Tibial artery (tissue), 4 donors: ENCODE data around the gene TMPRSS3.

ENCODE experiments used
- DNase-seq, 2 donors: peaks; one replicate each; pipeline ENCODE4 v3.0.0-alpha.2; 2019
- H3K27ac ChIP-seq, 2 donors: fragments of 200-600 bp; sonication (generic) in 1 of 2; 1 replicate in 1 of 2; 2 replicates in 1 of 2; pipeline ENCODE4 v1.5.1; 2018 to 2019; ENCODE audit warnings: mild to moderate bottlenecking in 1 of 2
- H3K27me3 ChIP-seq, 2 donors: fragments of 200-600 bp; sonication (generic) in 1 of 2; one replicate each; pipeline versions ENCODE4 v1.5.1 to v1.6.0; 2016 to 2019
- H3K36me3 ChIP-seq, 3 donors: fragments of 200-600 bp; sonication (generic) in 2 of 3; one replicate each; pipeline ENCODE4 v1.5.1; 2016 to 2019; ENCODE audit warnings: mild to moderate bottlenecking in 2 of 3
- H3K4me1 ChIP-seq, 4 donors: fragments of 200-600 bp; sonication (generic) in 2 of 4; 1 replicate in 3 of 4; 2 replicates in 1 of 4; pipeline ENCODE4 v1.5.1; 2016 to 2019
- H3K4me3 ChIP-seq, 2 donors: fragments of 200-600 bp; sonication (generic) in 1 of 2; 1 replicate in 1 of 2; 2 replicates in 1 of 2; pipeline ENCODE4 v1.5.1; 2018 to 2019; ENCODE audit warnings: mild to moderate bottlenecking in 2 of 2
- H3K9me3 ChIP-seq, 3 donors: fragments of 200-600 bp; sonication (generic) in 1 of 3; one replicate each; pipeline ENCODE4 v1.5.1; 2016 to 2019
- intact Hi-C: fragments of 100-400 bp; cut with DNase I; formaldehyde crosslinking; loops from one replicate; pipeline ENCODE4 v1.15.0; 2023; ENCODE audit warnings: low total_unique reads
- TF ChIP-seq, protein P1 (sequence below), 2 experiments: fragments of 200-600 bp in 1 of 2; fragments of 450-650 bp in 1 of 2; IDR thresholded peaks; one replicate each; pipeline ENCODE4 v1.5.1; 2017 to 2019; ENCODE audit warnings: antibody characterized with exemption in 2 of 2, mild to moderate bottlenecking in 1 of 2, moderate library complexity in 1 of 2

The TMPRSS3 gene

DNA sequence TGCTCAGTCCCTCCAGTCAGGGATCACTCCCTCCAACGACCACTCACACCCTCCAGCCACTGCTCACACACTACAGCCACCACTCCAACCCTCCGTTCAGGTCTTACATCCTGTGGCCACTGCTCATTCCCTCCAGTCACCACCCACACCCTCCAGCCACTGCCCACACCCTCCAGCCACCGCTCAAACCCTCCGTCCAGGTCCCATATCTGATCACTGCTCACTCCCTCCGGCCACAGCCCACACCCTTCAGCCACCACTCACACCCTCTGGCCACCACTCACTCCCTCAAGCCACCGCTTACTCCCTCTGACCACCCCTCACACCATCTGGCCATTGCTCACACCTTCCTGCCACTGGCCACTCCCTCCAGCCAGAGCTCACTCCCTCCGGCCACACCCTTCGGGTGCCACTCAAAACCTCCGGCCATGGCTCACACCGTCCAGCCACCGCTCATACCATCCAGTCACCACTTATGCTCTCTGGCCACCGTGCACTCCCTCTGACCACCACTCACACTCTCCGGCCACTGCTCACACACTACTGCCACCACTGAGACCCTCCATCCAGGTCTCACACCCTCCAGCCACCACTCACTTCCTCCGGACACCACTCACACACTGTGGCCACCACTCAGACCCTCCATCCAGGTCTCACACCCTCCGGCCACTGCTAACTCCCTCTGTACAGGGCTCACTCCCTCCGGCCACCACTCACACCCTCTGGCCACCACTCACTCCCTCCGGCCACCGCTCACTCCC, 24.8 kb downstream of the TMPRSS3 start:
- no peak overlapping the region for H3K27ac ChIP-seq
- TF ChIP-seq, protein P1, sequence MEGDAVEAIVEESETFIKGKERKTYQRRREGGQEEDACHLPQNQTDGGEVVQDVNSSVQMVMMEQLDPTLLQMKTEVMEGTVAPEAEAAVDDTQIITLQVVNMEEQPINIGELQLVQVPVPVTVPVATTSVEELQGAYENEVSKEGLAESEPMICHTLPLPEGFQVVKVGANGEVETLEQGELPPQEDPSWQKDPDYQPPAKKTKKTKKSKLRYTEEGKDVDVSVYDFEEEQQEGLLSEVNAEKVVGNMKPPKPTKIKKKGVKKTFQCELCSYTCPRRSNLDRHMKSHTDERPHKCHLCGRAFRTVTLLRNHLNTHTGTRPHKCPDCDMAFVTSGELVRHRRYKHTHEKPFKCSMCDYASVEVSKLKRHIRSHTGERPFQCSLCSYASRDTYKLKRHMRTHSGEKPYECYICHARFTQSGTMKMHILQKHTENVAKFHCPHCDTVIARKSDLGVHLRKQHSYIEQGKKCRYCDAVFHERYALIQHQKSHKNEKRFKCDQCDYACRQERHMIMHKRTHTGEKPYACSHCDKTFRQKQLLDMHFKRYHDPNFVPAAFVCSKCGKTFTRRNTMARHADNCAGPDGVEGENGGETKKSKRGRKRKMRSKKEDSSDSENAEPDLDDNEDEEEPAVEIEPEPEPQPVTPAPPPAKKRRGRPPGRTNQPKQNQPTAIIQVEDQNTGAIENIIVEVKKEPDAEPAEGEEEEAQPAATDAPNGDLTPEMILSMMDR (IDR thresholded peaks at IDR 0.05), result no peak
- no peaks in the 10 kb centered on the region for H3K36me3 ChIP-seq
- H3K9me3 ChIP-seq, result no peaks in the 10 kb centered on the region
- DNase-seq, result no peak
- H3K27me3 ChIP-seq, result peaks cover 0 to 47% of the 10 kb centered on the region in 2 donors
- H3K4me3 ChIP-seq, result no peak overlapping the region
- H3K4me1 ChIP-seq, result no peaks in the 10 kb centered on the region
- intact Hi-C loops, result no loop called here

DNA sequence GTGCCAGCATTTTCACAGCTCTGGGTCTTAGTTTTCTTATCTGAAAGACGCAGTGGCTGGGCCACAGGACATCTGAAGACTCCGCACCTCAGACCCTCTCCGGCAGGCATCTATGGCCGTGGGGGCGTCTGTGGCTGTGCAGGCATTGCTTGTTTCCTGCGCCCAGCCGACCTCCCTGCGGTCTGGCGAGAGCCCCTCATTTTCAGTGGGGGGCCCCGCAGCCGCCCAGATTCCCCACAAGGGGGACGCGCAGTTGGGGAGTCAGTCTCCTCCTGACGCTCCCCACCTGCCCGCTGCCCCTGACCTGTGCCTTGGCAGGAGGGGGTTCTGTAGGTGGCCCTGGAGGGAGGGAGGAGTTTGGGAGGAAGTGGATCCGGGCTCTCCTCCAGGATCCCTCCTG, 26.0 kb downstream of the TMPRSS3 start:
- no peak for DNase-seq
- intact Hi-C loops, result no loop called here
- Histone ChIP-seq H3K4me1 (no peaks in the 10 kb centered on the region), H3K36me3 (no peaks in the 10 kb centered on the region), H3K9me3 (no peaks in the 10 kb centered on the region), H3K27ac (no peak overlapping the region), H3K4me3 (no peak overlapping the region), H3K27me3 (peaks cover 0 to 47% of the 10 kb centered on the region in 2 donors)
- TF ChIP-seq, protein P1 (IDR thresholded peaks at IDR 0.05), result no peak

DNA sequence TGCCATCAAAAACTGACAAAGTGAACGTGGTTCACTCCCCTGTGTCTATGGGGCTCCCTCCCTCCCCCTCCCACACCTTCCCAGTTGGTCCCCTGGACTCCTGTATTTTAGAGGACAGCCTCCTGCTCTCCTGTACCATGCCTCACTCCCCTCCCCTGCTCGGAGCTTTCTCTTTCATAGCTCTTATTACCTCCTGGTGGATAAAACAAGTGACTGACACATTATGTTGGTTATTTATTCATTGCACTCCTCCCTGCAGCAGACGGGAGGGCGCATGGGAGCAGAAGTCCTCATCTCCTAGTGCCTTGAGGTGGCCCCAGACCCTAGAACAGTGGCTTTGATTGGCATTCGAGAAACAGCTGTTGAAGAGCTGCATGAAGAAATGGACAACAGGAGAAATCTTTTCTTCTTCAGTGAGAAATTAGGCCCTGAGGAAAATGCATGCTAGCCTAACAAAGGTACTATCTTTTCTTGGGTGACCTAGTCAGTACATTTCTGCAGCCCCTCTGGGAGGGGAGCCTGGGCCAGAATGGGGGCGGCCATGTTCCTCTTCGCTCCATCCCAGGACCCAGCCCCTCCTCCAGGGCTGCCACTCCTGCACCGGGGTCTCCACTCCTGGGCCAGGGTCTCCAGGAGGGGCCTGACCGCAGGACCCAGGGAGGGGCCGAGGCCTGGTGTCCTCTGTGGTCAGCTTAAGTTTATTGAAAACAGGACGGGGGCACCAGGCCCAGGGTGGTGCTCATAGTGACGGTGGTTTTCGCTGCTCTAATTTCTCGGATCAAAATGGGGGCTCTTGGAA, 28.3 kb downstream of the TMPRSS3 start:
- Histone ChIP-seq H3K27me3 (peaks cover 0 to 48% of the 10 kb centered on the region in 2 donors), H3K9me3 (no peaks in the 10 kb centered on the region), H3K27ac (no peak overlapping the region), H3K36me3 (no peaks in the 10 kb centered on the region), H3K4me1 (no peaks in the 10 kb centered on the region), H3K4me3 (no peak overlapping the region)
- intact Hi-C loops, result no loop called here
- TF ChIP-seq, protein P1 (IDR thresholded peaks at IDR 0.05), result no peak
- DNase-seq, result no peak

DNA sequence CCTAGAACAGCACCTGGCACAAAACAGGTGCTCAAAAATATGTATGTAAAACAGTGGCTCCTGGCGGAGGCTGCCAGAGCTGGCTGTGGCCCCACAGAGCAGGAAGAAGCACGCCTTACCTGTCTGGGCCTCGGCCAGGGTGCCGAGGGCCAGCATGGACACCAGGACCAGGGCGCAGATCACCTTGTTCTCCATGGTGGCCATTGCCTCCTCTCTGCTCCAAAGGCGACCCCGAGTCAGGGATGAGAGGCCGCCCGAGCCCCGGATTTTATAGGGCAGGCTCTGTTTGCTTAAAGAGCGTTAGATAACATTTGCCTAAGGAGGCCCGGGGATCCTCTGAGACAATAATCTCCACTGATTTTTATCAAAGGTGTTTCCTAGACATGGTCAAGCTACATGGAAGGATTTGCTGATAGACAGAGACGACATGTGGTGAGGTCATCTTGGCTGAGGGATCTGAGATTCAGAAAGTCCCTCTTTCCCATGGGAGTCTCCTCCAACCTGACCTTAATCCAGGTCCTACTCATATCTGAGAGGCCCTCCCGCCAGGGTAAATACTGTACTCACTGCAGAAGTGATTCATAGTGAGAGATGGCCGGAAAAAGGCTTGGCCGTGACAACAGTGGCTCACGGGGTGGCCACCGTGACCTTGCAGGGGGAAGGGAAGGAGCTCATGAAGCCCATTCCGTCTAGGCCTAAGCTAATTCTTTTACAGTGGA, 29.4 kb downstream of the TMPRSS3 start, which contains the start of gene TFF1:
Gene TFF1, minus strand, starts transcription at position 244 of the 719 bp plus-strand sequence. Its CDS starts 40 bp downstream, at position 204.
- no peaks in the 10 kb centered on the region for H3K4me1 ChIP-seq
- DNase-seq, result no peak
- H3K27me3 ChIP-seq, result peaks cover 0 to 48% of the 10 kb centered on the region in 2 donors
- TF ChIP-seq, protein P1 (IDR thresholded peaks at IDR 0.05), result no peak
- intact Hi-C loops, result no loop called here
- no peaks in the 10 kb centered on the region for H3K9me3 ChIP-seq
- H3K4me3 ChIP-seq, result no peak within 1 kb of the TSS
- H3K36me3 ChIP-seq, result no peaks in the 10 kb centered on the region
- H3K27ac ChIP-seq, result no peak within 1 kb of the TSS

DNA sequence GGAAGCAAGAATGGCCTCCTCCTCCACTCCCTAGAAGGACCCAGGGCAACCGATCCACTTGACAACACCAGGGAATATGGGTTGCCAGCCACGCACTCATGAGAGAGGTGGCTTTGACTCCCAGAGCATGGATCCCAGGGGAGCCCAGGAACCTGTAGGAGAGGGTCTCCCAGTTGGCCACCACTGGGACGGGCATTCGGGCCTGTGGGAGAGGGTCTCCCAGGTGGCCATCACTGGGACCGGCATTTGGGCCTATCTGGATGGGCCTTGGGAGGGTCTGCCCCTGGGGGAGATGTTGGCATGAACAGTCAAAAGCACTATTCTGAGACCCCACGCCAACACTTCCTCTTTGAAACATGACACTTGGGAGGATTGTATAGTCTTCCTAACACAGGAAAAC, 30.1 kb downstream of the TMPRSS3 start:
- Histone ChIP-seq H3K4me3 (no peak overlapping the region), H3K27ac (no peak overlapping the region), H3K36me3 (no peaks in the 10 kb centered on the region), H3K4me1 (no peaks in the 10 kb centered on the region), H3K27me3 (peaks cover 0 to 46% of the 10 kb centered on the region in 2 donors), H3K9me3 (no peaks in the 10 kb centered on the region)
- intact Hi-C loops, result no loop called here
- no peak for DNase-seq
- TF ChIP-seq, protein P1 (IDR thresholded peaks at IDR 0.05), result no peak
